Testis (tissue), 3 donors: ENCODE measurements around the gene KRT20. TPM values are rescaled to one million over a fixed set of nuclear protein-coding genes. Genes with fewer than 3 reads are reported as not detected.

Experiments used
- DNase-seq: peaks from one replicate; pipeline ENCODE4 v3.0.0-alpha.2; 2019
- H3K27ac ChIP-seq, 2 donors: fragments of 200-600 bp; sonication (generic); one replicate each; pipeline ENCODE4 v1.5.1; 2019
- H3K27me3 ChIP-seq: fragments of 200-600 bp; sonication (generic); one replicate; pipeline ENCODE4 v1.5.1; 2019
- H3K36me3 ChIP-seq: fragments of 200-600 bp; sonication (generic); one replicate; pipeline ENCODE4 v1.5.1; 2017; ENCODE audit warnings: low read depth; ENCODE audit errors: missing control alignments
- H3K4me1 ChIP-seq: fragments of 200-600 bp; sonication (generic); one replicate; pipeline ENCODE4 v1.5.1; 2019
- H3K4me3 ChIP-seq, 2 donors: fragments of 200-600 bp; sonication (generic); one replicate each; pipeline ENCODE4 v1.5.1; 2017 to 2019
- H3K9me3 ChIP-seq: fragments of 200-600 bp; sonication (generic); one replicate; pipeline ENCODE4 v1.5.1; 2017
- POLR2A ChIP-seq: fragments of 450-650 bp; IDR thresholded peaks from one replicate; pipeline ENCODE4 v1.6.1; 2017; ENCODE audit warnings: antibody characterized with exemption, mild to moderate bottlenecking, moderate library complexity
- WGBS, 2 donors: methylation state at CpG; one replicate each; pipeline ENCODE4 v1.1.5; 2018; 5-methylcytosine and 5-hydroxymethylcytosine counted together
- intact Hi-C: fragments of 100-400 bp; cut with DNase I; formaldehyde crosslinking; loops from one replicate; pipeline ENCODE4 v1.15.1; 2023; ENCODE audit warnings: low total_unique reads
- polyA plus RNA-seq: library from polyadenylated mRNA; stranded (reverse); fragments of 350-450 nt; fragmentation: Illumina TruSeq; extraction: RNeasy Lipid Tissue Mini Kit (QIAGEN cat#74804); gene quantifications from one replicate; pipeline ENCODE4 v1.2.3, GENCODE V29; 2014; ENCODE audit warnings: low read depth, low replicate concordance; ENCODE audit not compliant: insufficient read depth
- total RNA-seq, 2 donors: library from RNA; depleted of rRNA; stranded (reverse); fragments of >200 nt; gene quantifications; one replicate each; pipeline ENCODE4 v1.2.3, GENCODE V29; 2016
- TF ChIP-seq, protein P1 (sequence below), 3 experiments: fragments of 450-650 bp in 2 of 3; fragments of 200-600 bp in 1 of 3; sonication (generic) in 1 of 3; IDR thresholded peaks; one replicate each; pipeline ENCODE4 v1.5.1; 2016 to 2019; ENCODE audit warnings: antibody characterized with exemption in 3 of 3, mild to moderate bottlenecking in 2 of 3, moderate library complexity in 1 of 3

KRT20 gene
- total and polyA plus RNA-seq, 3 donors from 2014 or later, result not detected

DNA sequence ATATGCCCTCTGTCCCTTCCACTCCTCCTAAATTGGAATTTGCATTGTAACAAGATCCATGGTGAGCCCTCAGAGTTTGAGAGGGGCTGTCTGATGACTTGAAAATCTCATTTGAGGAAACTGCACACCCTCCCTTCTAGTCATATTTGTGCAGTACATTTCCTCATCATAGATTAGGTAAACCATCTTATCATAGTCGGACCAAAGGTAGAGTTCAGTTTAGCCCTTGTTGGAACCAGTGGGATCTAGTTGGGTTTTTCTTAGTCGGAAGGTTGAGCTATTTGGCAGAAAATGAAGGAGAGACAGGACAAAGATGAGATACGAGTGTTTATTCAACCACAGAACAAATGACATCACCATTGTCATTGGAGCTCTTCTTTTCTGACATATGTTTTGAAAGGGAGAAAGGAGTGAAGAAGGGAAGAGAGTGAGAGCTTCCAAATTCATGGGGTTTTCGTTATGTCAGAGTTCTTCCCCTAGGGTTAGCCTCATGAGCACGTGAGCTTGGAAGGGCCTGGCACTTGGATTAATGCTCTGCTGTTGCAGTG is 15.8 kb upstream of the KRT20 start:
- Histone ChIP-seq H3K27me3 (no peaks in the 10 kb centered on the region), H3K4me3 (no peak overlapping the region), H3K27ac (no peak overlapping the region), H3K4me1 (no peaks in the 10 kb centered on the region), H3K36me3 (no peaks in the 10 kb centered on the region), H3K9me3 (no peaks in the 10 kb centered on the region)
- WGBS, 2 donors, result 81 to 83% methylated on average over 5 of the region's 5 CpGs
- intact Hi-C loops, result loop anchor here (10.0 kb wide), 1 partner anchor 424 kb away; no protein-coding TSS in a partner anchor
- no peak for TF ChIP-seq POLR2A
- TF ChIP-seq, protein P1, sequence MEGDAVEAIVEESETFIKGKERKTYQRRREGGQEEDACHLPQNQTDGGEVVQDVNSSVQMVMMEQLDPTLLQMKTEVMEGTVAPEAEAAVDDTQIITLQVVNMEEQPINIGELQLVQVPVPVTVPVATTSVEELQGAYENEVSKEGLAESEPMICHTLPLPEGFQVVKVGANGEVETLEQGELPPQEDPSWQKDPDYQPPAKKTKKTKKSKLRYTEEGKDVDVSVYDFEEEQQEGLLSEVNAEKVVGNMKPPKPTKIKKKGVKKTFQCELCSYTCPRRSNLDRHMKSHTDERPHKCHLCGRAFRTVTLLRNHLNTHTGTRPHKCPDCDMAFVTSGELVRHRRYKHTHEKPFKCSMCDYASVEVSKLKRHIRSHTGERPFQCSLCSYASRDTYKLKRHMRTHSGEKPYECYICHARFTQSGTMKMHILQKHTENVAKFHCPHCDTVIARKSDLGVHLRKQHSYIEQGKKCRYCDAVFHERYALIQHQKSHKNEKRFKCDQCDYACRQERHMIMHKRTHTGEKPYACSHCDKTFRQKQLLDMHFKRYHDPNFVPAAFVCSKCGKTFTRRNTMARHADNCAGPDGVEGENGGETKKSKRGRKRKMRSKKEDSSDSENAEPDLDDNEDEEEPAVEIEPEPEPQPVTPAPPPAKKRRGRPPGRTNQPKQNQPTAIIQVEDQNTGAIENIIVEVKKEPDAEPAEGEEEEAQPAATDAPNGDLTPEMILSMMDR (IDR thresholded peaks at IDR 0.05), result no peak
- DNase-seq, result no peak

DNA sequence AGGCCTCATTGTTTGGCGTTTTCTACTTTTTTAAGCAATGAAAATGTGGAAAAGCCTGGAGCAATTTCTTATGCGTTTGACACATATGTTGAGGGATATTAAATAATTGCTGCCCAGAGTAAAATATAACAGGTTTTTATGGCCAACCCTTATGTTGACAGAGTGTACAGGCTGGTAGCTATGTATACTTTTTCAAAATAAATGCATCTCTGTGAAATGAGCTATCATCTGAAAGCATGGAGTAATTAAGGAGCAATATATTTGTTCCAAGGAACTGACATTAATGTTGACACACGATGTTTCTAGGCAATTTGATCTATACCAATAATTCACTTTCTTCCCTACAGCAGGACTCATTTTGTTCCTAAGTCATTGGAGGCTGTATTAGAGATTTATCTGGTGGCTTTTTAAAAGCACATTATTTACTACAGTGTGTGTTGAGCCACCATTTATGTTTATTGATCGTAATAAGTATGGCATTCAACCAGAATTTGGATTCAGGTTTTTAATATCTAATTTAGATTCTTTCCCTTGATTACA is 11.9 kb upstream of the KRT20 start:
- H3K27ac ChIP-seq, result no peak overlapping the region
- TF ChIP-seq, protein P1 (IDR thresholded peaks at IDR 0.05), result no peak
- no peak for TF ChIP-seq POLR2A
- intact Hi-C loops, result no loop called here
- no peak overlapping the region for H3K4me3 ChIP-seq
- no peaks in the 10 kb centered on the region for H3K9me3 ChIP-seq
- no peaks in the 10 kb centered on the region for H3K36me3 ChIP-seq
- H3K27me3 ChIP-seq, result no peaks in the 10 kb centered on the region
- DNase-seq, result no peak
- whole genome bisulfite sequencing, 2 donors, result 90 to 91% methylated on average over 4 of the region's 4 CpGs
- H3K4me1 ChIP-seq, result no peaks in the 10 kb centered on the region

- Histone ChIP-seq H3K4me1 (no peaks in the 10 kb centered on the region), H3K4me3 (no peak overlapping the region)
Measured at GRCh38 chr17:40895106-40895730, 10.2 kb upstream of the KRT20 start.

GRCh38 chr17:40888196-40888720 is 3.2 kb upstream of the KRT20 start:
- 88 to 90% methylated on average over 2 of the region's 2 CpGs for WGBS, 2 donors
- Histone ChIP-seq H3K36me3 (no peaks in the 10 kb centered on the region), H3K4me3 (no peak overlapping the region), H3K9me3 (no peaks in the 10 kb centered on the region), H3K27ac (no peak overlapping the region), H3K27me3 (no peaks in the 10 kb centered on the region), H3K4me1 (no peaks in the 10 kb centered on the region)
- intact Hi-C loops, result no loop called here
- TF ChIP-seq POLR2A, result no peak
- TF ChIP-seq, protein P1 (IDR thresholded peaks at IDR 0.05), result no peak
- DNase-seq, result no peak

More at GRCh38 chr17:40895106-40895730, 10.2 kb upstream of the KRT20 start:
- H3K9me3 ChIP-seq, result no peaks in the 10 kb centered on the region
- intact Hi-C loops, result no loop called here
- no peaks in the 10 kb centered on the region for H3K36me3 ChIP-seq
- TF ChIP-seq, protein P1 (IDR thresholded peaks at IDR 0.05), result no peak
- no peak for TF ChIP-seq POLR2A
- WGBS, 2 donors, result 68 to 71% methylated on average over 9 of the region's 9 CpGs
- no peak overlapping the region for H3K27ac ChIP-seq
- no peak for DNase-seq
- H3K27me3 ChIP-seq, result no peaks in the 10 kb centered on the region
